ENCODE measurements around the gene MYO3B. TPM values are rescaled to one million over a fixed set of nuclear protein-coding genes. Genes with fewer than 3 reads are reported as not detected.
"Not testable (repeated sequence)": the region's sequence is repeated elsewhere in the genome, so short reads cannot be mapped to it uniquely, and the experiment has no call there.

MYO3B gene
- polyA plus RNA-seq, 1 experiment: 0.10 TPM

DNA sequence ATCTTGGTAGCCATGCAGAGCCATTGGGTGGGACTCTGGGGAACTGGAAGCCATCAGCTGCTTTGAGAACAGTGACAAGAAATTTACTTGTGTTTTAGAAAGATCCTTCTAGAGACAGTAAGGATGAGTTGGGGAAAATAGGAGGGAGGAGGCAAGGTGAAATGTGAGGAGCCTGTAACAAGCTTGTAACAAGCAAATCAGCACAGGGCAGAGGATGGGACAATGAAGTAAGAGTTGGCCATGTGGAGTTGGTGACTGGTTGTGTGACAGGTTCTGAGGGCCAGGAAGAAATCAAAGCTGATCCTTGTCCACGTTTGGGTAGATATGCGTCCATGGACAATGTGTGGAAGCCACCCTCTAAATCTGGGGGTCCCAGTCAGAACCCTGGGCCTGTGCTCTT lies 84.4 kb downstream of the MYO3B start:
- ChIA-PET CTCF (interaction anchor here (0.9 kb wide), 1 partner anchor 26 kb away, joined by 4 read pairs; no protein-coding TSS in a partner anchor), POLR2A (no interaction called here)
- no peak overlapping the region for H3K27ac ChIP-seq (ENCODE audit: low read depth, low read length)
- TF ChIP-seq, protein P1, sequence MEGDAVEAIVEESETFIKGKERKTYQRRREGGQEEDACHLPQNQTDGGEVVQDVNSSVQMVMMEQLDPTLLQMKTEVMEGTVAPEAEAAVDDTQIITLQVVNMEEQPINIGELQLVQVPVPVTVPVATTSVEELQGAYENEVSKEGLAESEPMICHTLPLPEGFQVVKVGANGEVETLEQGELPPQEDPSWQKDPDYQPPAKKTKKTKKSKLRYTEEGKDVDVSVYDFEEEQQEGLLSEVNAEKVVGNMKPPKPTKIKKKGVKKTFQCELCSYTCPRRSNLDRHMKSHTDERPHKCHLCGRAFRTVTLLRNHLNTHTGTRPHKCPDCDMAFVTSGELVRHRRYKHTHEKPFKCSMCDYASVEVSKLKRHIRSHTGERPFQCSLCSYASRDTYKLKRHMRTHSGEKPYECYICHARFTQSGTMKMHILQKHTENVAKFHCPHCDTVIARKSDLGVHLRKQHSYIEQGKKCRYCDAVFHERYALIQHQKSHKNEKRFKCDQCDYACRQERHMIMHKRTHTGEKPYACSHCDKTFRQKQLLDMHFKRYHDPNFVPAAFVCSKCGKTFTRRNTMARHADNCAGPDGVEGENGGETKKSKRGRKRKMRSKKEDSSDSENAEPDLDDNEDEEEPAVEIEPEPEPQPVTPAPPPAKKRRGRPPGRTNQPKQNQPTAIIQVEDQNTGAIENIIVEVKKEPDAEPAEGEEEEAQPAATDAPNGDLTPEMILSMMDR (IDR thresholded peaks at IDR 0.05; ENCODE audit: low read depth, low read length): no peak
- H3K4me3 ChIP-seq (ENCODE audit: low read depth, low read length): no peak overlapping the region
- DNase-seq (ENCODE audit: low read depth, low spot score): no peak
- H3K9me3 ChIP-seq (ENCODE audit: control insufficient read depth, insufficient read depth, low read length): no peaks in the 10 kb centered on the region; the same call in 1 of the 2 replicates
- no peaks in the 10 kb centered on the region for H3K27me3 ChIP-seq (ENCODE audit: control insufficient read depth, insufficient read depth, low read length)

DNA sequence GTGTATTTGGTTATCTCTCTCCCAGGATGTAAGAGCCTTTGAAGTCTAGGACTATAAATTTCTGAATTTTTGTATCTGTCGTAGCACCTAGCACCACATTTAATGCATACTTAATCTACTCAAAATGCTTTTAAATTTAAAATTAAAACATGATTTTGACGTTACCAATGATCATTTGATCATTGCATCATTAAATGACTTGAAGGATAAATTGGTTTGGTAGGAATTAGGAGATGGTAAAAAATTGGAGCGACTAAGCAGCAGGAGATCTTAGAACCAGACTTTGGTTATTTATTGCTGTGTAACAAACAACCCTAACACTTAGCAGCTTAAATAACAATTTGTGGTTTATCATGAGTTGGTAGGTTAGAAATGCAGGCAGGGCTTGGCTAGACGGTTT lies 84.9 kb downstream of the MYO3B start:
- CTCF ChIA-PET: interaction anchor here (0.9 kb wide), 1 partner anchor 27 kb away, joined by 4 read pairs; no protein-coding TSS in a partner anchor
- TF ChIP-seq, protein P1 (IDR thresholded peaks at IDR 0.05; ENCODE audit: low read depth, low read length): no peak

DNA sequence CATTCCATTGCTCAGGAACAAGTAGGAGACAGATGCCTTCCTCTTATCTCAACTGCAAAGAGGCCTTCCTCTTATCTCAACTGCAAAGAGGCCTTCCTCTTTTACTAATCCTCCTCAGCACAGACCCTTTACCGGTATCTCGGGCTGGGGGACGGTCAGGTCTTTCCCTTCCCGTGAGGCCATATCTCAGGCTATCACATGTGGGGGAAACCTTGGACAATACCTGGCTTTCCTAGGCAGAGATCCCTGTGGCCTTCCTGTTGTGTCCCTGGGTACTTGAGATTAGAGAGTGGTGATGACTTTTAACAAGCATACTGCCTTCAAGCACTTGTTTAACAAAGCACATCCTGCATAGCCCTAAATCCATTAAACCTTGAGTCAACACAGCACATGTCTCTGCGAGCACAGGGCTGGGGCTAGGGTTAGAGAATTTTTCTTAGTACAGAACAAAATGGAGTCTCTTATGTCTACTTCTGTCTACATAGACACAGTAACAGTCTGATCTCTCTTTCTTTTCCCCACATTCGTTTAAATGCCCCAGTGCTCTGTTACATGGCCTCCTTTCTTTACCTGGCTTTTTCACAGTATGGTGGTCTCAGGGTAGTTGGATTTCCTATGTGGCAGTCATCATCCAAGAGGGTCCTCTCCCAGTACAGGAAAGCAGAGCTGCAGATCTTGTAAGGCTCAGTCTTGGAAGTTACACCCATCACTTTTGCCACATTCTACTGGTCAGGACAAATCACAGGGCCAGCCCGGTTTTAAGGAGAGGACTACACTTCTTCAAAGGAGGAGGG lies 86.0 kb downstream of the MYO3B start:
- POLR2A ChIA-PET; H3K4me3 ChIP-seq (ENCODE audit: low read depth, low read length); H3K27ac ChIP-seq (ENCODE audit: low read depth, low read length); H3K9me3 ChIP-seq (ENCODE audit: control insufficient read depth, insufficient read depth, low read length); DNase-seq (ENCODE audit: low read depth, low spot score); H3K27me3 ChIP-seq (ENCODE audit: control insufficient read depth, insufficient read depth, low read length): not testable (repeated sequence)
- CTCF ChIA-PET: interaction anchor here (1.2 kb wide), 1 partner anchor 609 kb away, joined by 3 read pairs; no protein-coding TSS in a partner anchor

More for the DNA sequence above, 84.9 kb downstream of the MYO3B start:
- no peaks in the 10 kb centered on the region; the same call in 1 of the 2 replicates for H3K9me3 ChIP-seq (ENCODE audit: control insufficient read depth, insufficient read depth, low read length)
- DNase-seq (ENCODE audit: low read depth, low spot score): no peak
- no peak overlapping the region for H3K27ac ChIP-seq (ENCODE audit: low read depth, low read length)
- H3K4me3 ChIP-seq (ENCODE audit: low read depth, low read length): no peak overlapping the region
- H3K27me3 ChIP-seq (ENCODE audit: control insufficient read depth, insufficient read depth, low read length): no peaks in the 10 kb centered on the region
- POLR2A ChIA-PET: no interaction called here

DNA sequence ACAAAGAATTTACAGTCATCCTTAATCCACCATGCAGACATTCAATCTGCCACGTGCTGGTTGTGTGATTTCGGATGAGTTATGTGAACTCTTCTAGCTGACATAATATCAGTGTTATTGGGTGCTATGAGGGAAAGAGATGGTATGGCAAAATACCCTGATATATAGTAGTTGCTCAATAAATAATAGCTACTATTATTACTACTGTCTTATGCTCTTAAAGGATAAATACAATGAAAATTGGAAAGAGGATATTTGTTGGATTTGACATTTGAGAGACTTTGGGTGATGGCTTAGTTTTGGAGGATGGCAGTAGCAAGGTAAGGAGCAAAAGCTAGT lies 86.5 kb downstream of the MYO3B start:
- H3K4me3 ChIP-seq (ENCODE audit: low read depth, low read length): no peak overlapping the region
- ChIA-PET CTCF (interaction anchor here (1.2 kb wide), 1 partner anchor 608 kb away, joined by 3 read pairs; no protein-coding TSS in a partner anchor), POLR2A (no interaction called here)
- no peaks in the 10 kb centered on the region; the same call in 1 of the 2 replicates for H3K9me3 ChIP-seq (ENCODE audit: control insufficient read depth, insufficient read depth, low read length)
- no peak for DNase-seq (ENCODE audit: low read depth, low spot score)
- TF ChIP-seq, protein P1 (IDR thresholded peaks at IDR 0.05; ENCODE audit: low read depth, low read length): no peak
- H3K27me3 ChIP-seq (ENCODE audit: control insufficient read depth, insufficient read depth, low read length): no peaks in the 10 kb centered on the region
- H3K27ac ChIP-seq (ENCODE audit: low read depth, low read length): no peak overlapping the region

DNA sequence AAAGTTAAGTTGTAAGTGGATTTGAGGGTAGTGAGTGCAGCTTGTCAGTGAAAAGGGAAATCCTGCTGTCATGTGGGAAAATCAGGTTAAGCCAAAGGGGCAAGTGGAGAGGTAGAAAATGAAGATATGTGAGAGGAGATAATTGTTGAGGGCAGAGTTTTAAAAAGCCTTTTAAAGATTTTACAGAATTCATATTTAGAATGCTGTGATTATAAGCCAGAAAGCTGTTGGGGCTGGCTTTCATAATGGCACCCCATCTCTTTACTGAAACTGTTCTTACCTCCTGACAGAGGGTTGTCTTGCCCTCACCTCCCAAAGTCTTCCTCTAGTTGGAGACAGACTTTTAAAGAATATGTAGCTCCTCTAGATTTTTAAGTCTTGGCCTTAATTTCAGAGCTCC lies 86.9 kb downstream of the MYO3B start:
- CTCF ChIA-PET: interaction anchor here (1.2 kb wide), 1 partner anchor 608 kb away, joined by 3 read pairs; no protein-coding TSS in a partner anchor
- TF ChIP-seq, protein P1 (IDR thresholded peaks at IDR 0.05; ENCODE audit: low read depth, low read length): no peak
- POLR2A ChIA-PET: no interaction called here
- H3K9me3 ChIP-seq (ENCODE audit: control insufficient read depth, insufficient read depth, low read length): no peaks in the 10 kb centered on the region; the same call in 1 of the 2 replicates
- H3K27me3 ChIP-seq (ENCODE audit: control insufficient read depth, insufficient read depth, low read length): no peaks in the 10 kb centered on the region
- no peak overlapping the region for H3K27ac ChIP-seq (ENCODE audit: low read depth, low read length)
- no peak for DNase-seq (ENCODE audit: low read depth, low spot score)
- H3K4me3 ChIP-seq (ENCODE audit: low read depth, low read length): no peak overlapping the region
